H1 (cell line): ENCODE results near the gene ACOT12. TPM values are rescaled to one million over a fixed set of nuclear protein-coding genes. Genes with fewer than 3 reads are reported as not detected.

Experiments used
- CREB1 ChIP-seq: IDR thresholded peaks from 2 replicates; pipeline ENCODE4 v1.6.1; 2012; ENCODE audit warnings: inconsistent platforms
- CTCF ChIP-seq, 3 experiments: IDR thresholded peaks; 1 replicate in 2 of 3; 2 replicates in 1 of 3; pipeline versions ENCODE4 v1.5.1 to v1.6.1; 2011; ENCODE audit warnings: low read length in 3 of 3, mild to moderate bottlenecking in 3 of 3, inconsistent platforms in 2 of 3, low read depth in 1 of 3, moderate library complexity in 1 of 3; ENCODE audit not compliant: insufficient read depth in 1 of 3; ENCODE audit errors: control extremely low read depth in 1 of 3
- FOSL1 ChIP-seq: IDR thresholded peaks from 2 replicates; pipeline ENCODE4 v1.6.1; 2011; ENCODE audit warnings: mild to moderate bottlenecking, low read depth, low read length, moderate library complexity; ENCODE audit not compliant: insufficient read depth
- NANOG ChIP-seq: IDR thresholded peaks from 2 replicates; pipeline ENCODE4 v1.6.1; 2011; ENCODE audit warnings: low read length, low read depth, mild to moderate bottlenecking, inconsistent platforms; ENCODE audit not compliant: insufficient read depth, poor library complexity, severe bottlenecking
- POLR2A ChIP-seq, 2 experiments: IDR thresholded peaks; 1 replicate in 1 of 2; 2 replicates in 1 of 2; pipeline ENCODE4 v1.6.1; 2011; ENCODE audit warnings: low read depth in 2 of 2, low read length in 2 of 2, mild to moderate bottlenecking in 2 of 2; ENCODE audit errors: control extremely low read depth in 1 of 2
- RBBP5 ChIP-seq: IDR thresholded peaks from 2 replicates; pipeline ENCODE4 v1.7.1; 2012; ENCODE audit warnings: low read depth, mild to moderate bottlenecking, inconsistent platforms, low read length, moderate library complexity, borderline replicate concordance
- SP2 ChIP-seq: IDR thresholded peaks from 2 replicates; pipeline ENCODE4 v1.6.1; 2012; ENCODE audit warnings: mild to moderate bottlenecking, low read length, inconsistent platforms
- TAF1 ChIP-seq: IDR thresholded peaks from 2 replicates; pipeline ENCODE4 v1.6.1; 2011; ENCODE audit warnings: mild to moderate bottlenecking, low read depth, low read length
- TAF7 ChIP-seq: optimal IDR thresholded peaks from 2 replicates; pipeline ENCODE3; 2011; ENCODE audit warnings: low read depth, mild to moderate bottlenecking, inconsistent platforms, low read length, moderate library complexity, borderline replicate concordance
- ZNF274 ChIP-seq: IDR thresholded peaks from 2 replicates; pipeline ENCODE4 v1.7.0; 2012; ENCODE audit warnings: low read length, borderline replicate concordance; ENCODE audit errors: extremely low read depth
- polyA plus RNA-seq, 7 experiments: library from polyadenylated mRNA; depleted of rRNA in 3 of 7; stranded (reverse) in 5 of 7; unstranded in 2 of 7; fragments of >200 nt in 5 of 7; fragments of 200-250 nt in 2 of 7; gene quantifications; 1 replicate in 5 of 7; 2 replicates in 1 of 7; 4 replicates in 1 of 7; pipeline versions ENCODE4 v1.2.1 to v1.2.3, GENCODE V29; 2011 to 2013; ENCODE audit warnings: missing spikeins in 2 of 7, mixed read lengths in 2 of 7
- total RNA-seq: library from RNA; stranded (reverse); fragmentation: NEBNext Ultra II Directional; extraction: Animal tissue kit (Norgen Biotek cat#: 25700); gene quantifications from 2 replicates; pipeline ENCODE4 v1.2.1, GENCODE V29; 2021

Gene ACOT12
- total and polyA plus RNA-seq, 2 of the 8 experiments (the other 6 are each of a cell fraction or from before 2014, with no cell fraction given): 0.29 TPM; not detected in 1

- TF ChIP-seq CTCF (IDR thresholded peaks at IDR 0.05; ENCODE audit: control extremely low read depth in 1 of 3, insufficient read depth in 1 of 3, low read depth in 1 of 3, low read length in 3 of 3): no peak
- TF ChIP-seq TAF1: no peak
- no peak for TF ChIP-seq ZNF274
- no peak for TF ChIP-seq TAF7
- TF ChIP-seq FOSL1: no peak
- no peak for TF ChIP-seq POLR2A (IDR thresholded peaks at IDR 0.05; ENCODE audit: control extremely low read depth in 1 of 2, low read depth in 2 of 2, low read length in 2 of 2)
- no peak for TF ChIP-seq SP2
- TF ChIP-seq RBBP5: no peak
- no peak for TF ChIP-seq NANOG
- no peak for TF ChIP-seq CREB1
Observed at GRCh38 chr5:81334304-81335061, 59.5 kb downstream of the ACOT12 start (continued).
